Measurements from ENCODE around the gene SMPD3.

The SMPD3 gene

GRCh38 chr16:68401871-68402747, 46.2 kb downstream of the SMPD3 start:
- peak; percentile 43 for DNase-seq

DNA sequence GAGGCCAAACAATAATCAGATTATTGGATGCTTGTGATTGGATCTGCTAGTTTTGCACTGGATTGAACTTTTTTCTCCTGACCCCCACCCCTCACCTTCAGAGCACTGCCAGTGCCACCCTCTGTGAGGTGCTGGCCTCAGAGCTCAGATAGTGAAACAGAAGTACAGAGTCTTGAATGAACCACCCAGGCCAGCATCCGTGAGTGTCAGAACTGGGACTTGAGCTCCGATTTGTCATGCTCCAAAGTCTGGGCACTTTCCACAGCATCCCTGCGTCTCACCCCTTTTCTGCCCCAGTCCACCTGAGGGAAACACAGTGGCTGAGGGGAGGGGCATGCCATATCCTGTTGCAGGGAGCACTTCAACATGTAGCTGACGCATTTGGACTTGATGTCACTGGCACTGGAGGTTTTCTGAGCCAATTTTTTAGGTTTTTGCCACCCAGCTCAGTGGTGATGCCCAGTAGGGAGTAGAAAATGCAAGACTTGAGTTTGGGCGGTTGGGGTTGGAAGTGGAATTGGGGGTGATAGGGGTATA, 47.3 kb downstream of the SMPD3 start:
- no peak for DNase-seq

GRCh38 chr16:68400083-68400923, 48.0 kb downstream of the SMPD3 start:
- no peak for DNase-seq

DNA sequence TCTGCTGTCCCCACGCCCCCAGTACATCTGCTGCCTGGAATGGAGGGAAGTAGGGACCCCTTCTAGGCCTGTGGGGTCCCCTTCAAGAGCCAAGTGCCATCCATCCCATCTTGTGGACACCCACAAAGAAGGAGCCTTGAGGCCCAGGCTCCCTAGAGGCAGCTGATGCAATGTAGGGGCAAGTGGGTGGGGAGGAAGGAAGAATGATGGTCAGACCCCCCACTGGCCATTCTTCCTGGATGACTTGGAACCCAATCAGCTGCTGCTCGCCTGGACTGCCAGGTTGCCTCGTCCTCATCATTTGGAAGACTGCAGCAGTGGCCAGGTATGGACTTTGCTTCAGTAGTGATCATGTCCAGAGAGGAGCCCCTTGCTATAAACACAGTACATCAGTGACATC, 48.9 kb downstream of the SMPD3 start:
- DNase-seq: no peak

DNA sequence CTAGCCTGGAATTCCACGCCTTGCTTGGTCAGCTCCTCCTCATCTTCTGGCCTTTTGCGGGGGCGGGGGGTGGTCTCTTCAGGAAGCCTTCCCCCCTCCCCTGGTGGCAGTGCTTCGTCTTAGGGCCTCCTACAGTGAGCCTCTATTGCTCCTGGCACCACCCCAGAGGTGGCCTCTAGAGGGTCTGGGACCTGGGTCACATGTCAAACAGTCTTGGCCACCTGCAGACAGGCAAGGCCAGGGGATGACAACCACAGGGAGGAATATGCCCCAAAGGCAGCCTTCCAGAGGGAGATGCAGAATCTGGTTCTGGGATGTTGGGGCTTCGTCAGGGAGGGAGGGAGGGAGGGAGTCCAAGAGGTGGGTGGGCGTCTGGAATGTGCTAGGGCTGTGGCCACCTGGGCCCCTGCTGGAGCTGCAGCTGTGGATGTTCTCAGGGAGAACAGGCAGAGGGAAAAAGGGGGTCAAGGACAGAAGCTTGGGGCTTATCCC, 50.6 kb downstream of the SMPD3 start:
- DNase-seq: no peak

DNA sequence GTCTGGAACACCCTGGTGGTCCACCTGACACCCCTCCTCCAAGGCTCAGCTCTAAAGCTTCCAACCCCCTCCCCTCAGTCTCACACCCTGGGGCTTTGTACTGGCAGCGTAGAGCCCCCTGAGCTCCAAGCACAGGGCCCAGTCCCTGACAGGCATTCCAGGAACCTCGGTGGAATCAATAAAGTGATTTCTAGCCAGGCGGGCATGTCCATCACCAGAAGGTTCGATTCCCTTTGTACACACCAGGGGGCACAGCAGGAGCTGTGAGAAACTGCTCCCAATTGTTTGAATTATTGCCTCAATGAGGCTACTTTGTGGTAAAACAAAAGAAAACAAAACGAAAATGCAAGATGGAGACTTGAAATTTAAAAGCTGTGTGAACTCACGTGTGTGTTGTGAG, 51.8 kb downstream of the SMPD3 start:
- DNase-seq: peak; percentile 43

- no peak for DNase-seq
Observed at GRCh38 chr16:68395815-68396214, 52.5 kb downstream of the SMPD3 start.

GRCh38 chr16:68395167-68395786, 53.0 kb downstream of the SMPD3 start:
- DNase-seq: no peak

- no peak for DNase-seq
Observed at GRCh38 chr16:68393333-68393732, 55.0 kb downstream of the SMPD3 start.

DNA sequence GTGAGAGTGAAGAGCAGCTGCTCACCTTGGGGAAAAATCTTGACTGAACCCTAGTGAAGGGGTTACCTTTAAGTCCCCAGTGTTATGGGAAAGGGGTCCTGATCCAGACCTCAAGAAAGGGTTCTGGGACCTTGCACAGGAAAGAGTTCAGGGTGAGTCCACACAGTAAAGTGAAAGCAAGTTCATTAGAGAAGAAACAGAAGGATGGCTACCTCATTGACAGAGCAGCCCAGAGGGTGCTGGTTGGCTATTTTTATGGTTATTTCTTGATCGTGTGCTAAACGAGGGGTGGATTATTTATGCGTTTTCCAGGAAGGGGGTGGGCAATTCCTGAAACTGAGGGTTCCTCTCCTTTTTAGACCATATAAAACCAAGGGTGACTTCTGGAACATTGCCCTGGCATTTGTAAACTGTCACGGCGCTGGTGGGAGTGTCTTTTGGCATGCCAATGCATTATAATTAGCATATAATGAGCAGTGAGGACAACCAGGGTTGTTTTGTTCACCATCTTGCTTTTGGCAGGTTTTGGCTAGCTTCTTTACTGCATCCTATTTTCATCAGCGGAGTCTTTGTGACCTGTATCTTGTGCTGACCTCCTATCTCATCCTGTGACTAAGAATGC, 58.4 kb downstream of the SMPD3 start:
- DNase-seq: no peak

- no peak for DNase-seq
Observed at GRCh38 chr16:68389006-68389405, 59.3 kb downstream of the SMPD3 start.

DNA sequence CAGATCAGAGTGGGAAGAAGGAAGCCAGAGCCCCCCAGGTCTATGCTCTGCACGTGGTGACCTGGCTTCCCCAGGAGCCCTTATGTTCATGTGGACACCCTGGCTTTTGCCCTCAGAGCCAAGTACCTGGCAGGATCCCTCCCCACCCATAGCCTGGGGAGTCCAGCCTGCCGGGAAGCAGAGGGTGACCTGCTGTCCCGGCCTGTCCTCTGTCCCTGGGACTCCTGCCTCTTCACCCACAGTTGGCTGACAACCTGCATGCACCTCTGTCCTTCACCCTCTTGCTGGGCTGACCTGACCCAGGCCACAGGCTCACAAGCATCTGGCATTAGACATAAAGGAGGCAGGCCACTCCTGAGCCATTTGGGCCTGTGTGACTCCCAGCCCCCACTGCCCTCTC, 60.2 kb downstream of the SMPD3 start:
- no peak for DNase-seq

DNA sequence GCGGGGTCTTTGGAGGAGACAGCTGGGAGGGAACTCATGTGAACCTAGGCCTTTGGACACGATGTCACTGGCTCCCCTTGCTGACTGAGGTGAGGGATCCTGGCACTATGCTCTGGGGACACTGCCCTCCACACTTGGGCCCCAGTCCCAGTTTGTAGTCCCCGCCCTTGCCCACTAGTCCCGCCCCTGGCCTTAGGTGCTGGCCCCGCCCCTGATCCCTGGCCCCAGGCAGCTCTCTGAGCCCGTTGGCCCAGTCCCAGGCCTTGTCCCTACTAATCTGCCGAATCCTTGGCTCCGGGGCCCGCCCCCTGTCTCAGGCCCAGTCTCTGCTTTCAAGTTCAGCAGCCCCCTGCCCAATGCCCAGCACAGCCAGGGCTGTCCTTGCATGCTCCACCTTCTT, 61.0 kb downstream of the SMPD3 start:
- DNase-seq: no peak

GRCh38 chr16:68386628-68387027, 61.7 kb downstream of the SMPD3 start:
- no peak for DNase-seq

GRCh38 chr16:68385371-68385770, 62.9 kb downstream of the SMPD3 start:
- no peak for DNase-seq

DNA sequence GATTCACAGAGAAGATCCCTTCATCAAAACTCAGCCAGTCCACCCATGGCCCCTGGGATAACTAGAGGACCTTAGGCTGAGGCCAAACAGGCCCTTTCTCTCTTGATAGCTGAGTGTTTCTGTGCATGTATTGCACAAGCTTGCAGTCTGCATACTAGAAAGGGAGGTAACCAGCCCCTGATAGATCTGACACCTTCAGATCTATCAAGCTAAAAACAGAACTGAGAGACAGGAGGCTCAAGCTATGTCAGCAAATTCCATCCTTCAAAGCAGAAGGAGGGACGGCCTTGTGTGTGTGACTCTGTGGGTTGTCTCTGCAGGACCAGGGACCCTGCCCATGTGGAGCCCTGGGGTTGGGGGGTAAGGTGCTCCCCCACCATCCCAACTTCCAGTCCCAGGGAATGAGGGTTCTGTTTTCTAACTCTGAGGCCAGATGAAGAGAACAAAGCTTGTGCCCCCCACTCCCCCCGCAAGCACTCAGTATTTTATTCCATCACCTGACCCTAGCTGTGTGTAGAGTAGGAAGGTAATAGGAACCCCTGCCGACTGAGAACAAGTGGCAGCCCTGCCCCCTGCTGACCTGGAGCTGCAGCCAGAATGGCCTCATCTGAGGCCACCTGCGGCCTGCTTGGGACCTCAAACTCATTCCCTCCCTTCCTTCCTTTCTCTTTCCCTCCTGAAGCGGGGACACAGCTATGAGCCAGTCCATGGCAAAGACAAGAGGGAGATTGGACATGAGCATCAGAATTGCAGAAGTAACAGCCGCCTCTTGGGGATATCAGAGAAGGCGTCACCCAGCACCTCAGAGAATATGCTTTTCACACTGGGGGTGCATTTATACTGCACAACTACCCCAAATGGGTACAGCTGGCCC, 63.8 kb downstream of the SMPD3 start:
- DNase-seq: no peak

DNA sequence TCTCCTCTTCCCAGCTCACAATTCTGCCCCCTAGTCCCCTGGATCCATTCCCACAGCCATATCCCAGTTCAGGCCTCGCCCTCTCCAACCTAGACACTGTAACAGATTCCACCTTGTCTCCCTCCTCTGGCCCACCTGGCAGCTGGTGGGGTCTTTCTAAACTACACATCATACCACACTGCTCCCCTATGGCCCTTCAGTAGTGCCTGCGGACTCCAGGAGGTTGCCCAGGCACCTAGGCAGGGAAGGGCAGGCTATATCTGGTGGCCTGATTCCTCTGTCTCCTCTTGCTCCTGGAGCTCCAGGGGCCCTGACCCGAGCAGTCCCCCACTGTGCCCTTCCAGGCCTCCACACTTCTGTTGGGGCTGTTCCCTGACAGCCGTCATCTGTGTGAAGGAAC, 64.5 kb downstream of the SMPD3 start:
- DNase-seq: no peak

DNA sequence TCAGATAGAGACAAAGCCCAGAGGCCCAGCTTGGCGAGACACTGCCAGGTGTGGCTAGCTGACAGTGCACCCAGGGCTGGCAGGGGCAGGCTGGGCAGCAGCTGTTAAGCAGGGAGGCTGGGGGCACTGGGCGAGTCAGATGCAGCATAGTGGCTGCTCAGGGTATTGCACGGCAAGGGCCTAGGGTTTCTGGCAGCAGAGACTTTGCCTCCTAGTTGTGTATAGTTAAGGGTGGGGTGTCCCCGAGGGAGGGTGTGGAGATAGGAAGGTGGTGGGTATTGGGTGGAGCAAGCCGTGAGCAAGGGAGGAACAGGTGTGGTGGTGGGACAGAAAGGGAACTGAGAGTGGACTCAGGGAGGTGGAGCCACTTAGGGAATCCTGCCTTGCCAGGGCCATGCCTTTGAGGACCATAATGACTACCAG, 66.0 kb downstream of the SMPD3 start:
- DNase-seq: no peak

GRCh38 chr16:68381363-68381724, 67.0 kb downstream of the SMPD3 start:
- DNase-seq: no peak

- DNase-seq: no peak
Observed at GRCh38 chr16:68380676-68381362, 67.5 kb downstream of the SMPD3 start.

GRCh38 chr16:68380348-68380670, 68.0 kb downstream of the SMPD3 start:
- DNase-seq: no peak

Data from HCEC 1CT (cell line).